ENCODE data around the gene SLC4A3.

DNA sequence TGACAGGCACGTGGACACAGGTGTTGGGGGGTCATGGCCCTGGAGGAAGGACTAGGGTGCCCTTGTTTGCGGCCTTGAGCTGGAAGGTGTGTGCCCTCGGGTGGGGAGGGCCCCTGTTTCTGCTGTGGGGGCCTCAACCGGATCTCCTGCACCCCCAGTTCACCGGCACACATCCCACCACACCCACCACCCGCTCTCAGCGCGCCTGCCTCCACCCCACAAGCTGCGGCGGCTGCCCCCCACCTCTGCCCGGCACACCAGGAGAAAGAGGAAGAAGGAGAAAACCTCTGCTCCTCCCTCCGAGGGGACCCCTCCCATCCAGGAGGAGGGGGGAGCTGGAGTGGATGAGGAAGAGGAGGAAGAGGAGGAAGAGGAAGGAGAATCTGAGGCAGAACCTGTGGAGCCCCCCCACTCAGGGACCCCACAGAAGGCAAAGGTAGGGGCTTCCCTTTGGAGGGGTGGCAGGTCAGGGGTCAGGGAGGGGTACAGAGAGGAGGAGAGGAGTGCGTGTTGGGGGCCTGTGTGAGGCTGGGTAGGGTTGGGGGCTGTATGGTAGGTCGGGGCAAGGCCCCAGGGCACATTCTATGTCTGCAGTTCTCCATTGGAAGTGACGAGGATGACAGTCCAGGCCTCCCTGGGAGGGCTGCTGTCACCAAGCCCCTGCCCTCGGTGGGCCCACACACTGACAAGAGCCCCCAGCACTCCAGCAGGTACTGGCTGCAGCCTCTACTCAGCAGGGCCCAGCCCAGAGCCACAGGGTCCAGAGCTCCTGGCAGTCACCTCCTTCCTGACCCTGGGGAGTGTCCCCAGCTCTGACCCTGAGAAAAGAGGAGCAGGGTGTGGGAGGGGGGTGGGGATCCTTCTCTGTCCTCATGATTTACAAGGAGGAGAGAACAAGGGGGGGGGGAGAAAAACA is 1.8 kb downstream of the SLC4A3 start:
- TF ChIP-seq, protein P1, sequence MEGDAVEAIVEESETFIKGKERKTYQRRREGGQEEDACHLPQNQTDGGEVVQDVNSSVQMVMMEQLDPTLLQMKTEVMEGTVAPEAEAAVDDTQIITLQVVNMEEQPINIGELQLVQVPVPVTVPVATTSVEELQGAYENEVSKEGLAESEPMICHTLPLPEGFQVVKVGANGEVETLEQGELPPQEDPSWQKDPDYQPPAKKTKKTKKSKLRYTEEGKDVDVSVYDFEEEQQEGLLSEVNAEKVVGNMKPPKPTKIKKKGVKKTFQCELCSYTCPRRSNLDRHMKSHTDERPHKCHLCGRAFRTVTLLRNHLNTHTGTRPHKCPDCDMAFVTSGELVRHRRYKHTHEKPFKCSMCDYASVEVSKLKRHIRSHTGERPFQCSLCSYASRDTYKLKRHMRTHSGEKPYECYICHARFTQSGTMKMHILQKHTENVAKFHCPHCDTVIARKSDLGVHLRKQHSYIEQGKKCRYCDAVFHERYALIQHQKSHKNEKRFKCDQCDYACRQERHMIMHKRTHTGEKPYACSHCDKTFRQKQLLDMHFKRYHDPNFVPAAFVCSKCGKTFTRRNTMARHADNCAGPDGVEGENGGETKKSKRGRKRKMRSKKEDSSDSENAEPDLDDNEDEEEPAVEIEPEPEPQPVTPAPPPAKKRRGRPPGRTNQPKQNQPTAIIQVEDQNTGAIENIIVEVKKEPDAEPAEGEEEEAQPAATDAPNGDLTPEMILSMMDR (IDR thresholded peaks at IDR 0.05; ENCODE audit: extremely low read depth in 1 of 2, insufficient read depth in 1 of 2, low read depth in 1 of 2, low read length in 2 of 2) = no peak
- TF ChIP-seq POLR2AphosphoS5 (IDR thresholded peaks at IDR 0.05; ENCODE audit: insufficient read depth, low read depth, low read length) = no peak
- no peak for TF ChIP-seq JUN (IDR thresholded peaks at IDR 0.05; ENCODE audit: borderline replicate concordance, insufficient read depth, insufficient read length, low read depth)
